ENCODE measurements around the gene CSTPP1.

The CSTPP1 gene

DNA sequence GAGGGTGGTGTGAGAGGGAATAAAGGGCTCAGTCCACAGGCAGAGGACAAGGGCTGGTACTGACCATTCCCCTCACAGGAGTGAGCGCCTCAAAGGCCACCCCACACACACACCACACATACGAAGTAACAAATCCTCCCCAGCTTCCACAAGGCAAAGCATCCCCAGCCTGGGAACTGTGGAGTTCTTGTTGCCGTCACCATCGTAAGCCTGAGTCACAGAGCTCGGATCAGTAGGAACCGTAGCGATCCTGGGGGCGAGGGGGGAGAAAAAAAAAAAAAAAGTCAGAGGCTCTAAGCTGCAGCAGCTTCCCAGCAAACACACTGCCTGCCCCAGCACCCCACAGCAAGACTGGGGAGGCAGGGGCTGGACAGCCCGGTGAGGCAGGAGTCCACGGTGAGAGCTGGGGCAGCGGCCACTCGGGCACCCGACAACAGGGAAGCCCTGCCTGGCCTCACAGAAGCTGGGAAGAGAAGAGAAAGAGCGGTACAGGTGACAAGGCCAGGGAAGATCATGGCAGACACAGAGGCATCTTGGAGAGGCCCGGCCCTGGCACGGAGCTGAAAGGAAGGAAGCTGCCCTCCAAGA, 228.8 kb downstream of the CSTPP1 start:
- DNase-seq, result no peak

DNA sequence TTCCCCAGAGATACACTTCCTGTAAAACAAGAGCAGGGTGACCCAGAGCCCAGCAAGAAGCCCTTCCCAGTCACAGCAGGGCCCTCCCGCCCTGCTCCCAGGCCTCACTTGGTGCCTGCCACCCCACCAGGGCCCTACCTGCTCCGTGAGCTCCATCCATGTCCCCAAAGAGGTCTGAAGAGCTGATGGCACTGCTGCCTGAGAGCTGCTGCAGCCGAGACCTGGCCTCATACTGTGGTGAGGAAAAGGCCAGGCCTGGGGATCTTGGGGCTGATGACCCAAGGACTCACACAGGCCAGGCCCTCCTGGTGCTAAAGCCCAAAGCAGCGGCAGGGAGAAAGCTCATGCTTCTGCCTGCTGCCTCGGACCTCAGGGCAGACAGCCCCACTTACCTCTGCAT, 229.8 kb downstream of the CSTPP1 start:
- DNase-seq, result no peak

DNA sequence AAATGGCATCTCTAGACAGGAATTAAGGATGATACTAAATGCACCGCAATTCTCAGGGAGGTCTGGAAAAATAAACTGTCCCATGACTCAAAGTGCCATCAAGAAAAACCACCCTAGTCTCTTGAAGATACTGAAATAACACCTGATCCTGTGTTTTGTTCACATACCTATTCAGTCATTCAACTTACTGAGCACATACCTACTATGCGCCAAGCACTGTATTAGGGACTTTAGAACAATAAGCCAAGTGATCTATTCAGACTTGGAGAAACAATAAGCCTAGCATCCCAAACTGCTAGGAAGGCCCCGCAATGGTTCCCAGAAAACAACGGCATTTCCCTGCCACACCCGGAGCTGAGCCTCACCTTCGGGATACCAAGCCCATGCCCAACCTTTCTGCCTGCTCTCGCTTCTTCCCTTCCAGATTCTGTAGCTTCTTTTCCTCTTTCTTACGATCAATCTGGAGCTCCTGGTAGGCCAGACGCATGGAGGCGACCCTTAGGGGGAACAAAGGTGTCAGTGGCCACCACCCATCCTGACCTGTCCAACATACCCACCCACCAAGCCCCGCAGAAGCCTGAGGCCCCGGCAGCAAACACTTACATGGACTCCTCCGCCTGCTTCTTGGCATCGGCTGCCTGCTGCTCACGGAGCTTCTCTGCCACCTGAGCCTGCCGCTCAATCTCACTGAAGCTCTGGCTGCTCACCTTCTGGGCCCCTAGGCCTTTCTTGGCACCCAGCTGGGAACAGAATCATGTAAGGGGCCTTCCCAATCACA, 234.7 kb downstream of the CSTPP1 start:
- no peak for DNase-seq

DNA sequence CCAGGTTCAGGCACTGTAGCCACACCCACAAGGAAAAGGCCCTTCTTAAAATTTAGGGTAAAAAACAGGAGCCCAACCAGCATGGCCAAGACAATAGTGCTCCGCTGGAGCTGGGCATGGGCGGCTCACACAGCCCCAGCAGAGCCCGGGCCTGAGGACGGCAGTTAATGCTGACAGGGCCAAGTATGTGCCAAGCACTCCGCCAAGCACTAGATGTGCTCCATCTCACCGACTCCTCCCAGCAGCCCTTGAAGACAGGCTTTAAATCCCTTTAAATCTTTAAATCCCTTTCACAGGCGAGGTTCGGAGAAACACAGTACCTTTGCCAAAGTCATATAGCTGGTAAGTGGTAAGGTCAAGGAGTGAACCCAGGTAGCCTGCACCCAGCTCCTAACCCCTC, 235.3 kb downstream of the CSTPP1 start:
- DNase-seq, result no peak

DNA sequence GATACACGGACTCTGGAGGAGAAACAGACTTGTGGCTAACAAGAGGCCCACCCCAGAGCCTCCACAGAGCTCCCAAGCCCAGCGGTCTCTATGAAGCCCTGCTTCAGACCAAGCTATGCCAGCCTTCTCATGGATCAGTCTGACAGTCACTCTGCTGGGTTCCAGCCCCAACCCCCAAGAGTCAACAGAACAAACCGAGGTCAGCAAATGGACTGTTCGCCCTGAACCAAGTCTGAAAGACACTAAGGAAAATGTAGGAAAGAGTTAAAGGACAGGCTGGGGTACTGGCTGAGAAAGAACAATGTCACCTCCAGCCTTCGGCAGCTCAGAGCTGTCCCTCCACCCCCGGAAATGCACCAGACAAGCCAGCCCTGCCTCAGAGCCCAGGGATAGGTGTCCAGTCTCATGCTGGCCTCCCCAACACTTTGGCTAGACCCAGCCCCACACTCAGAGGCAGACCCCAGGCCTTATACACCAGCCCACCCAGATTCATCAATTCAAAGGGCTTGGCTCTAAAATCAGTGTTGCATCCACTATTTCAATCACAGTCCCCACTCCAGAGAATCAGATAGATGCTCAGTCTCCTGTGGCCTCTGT, 236.3 kb downstream of the CSTPP1 start:
- no peak for DNase-seq

DNA sequence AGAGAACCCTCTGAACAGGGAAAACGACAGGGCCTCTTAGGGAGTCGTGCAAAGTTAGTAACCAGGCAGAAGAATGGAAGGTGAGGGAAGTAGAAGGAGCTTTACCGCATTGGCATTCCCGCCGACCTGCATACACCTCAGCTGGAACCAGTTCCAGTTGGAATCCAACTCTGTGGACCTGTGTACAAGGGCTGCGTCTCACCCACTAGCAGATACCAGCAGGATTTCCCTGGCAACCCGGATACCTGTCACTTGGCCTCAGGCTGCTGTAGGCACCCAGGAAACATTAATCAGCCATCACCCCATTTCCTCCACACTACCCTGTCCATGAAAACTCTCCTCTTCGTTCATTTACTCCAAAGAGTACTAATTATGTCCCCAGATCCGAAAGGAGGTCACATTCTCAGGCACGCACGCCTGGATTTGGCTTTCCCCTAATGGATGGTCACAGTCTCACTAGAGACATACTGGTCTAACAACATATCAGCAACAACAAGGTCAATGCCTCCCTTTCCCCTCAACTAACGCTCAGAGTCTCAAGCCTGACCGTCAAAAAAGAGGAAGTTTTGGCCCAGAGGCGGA, 239.3 kb downstream of the CSTPP1 start:
- no peak for DNase-seq

DNA sequence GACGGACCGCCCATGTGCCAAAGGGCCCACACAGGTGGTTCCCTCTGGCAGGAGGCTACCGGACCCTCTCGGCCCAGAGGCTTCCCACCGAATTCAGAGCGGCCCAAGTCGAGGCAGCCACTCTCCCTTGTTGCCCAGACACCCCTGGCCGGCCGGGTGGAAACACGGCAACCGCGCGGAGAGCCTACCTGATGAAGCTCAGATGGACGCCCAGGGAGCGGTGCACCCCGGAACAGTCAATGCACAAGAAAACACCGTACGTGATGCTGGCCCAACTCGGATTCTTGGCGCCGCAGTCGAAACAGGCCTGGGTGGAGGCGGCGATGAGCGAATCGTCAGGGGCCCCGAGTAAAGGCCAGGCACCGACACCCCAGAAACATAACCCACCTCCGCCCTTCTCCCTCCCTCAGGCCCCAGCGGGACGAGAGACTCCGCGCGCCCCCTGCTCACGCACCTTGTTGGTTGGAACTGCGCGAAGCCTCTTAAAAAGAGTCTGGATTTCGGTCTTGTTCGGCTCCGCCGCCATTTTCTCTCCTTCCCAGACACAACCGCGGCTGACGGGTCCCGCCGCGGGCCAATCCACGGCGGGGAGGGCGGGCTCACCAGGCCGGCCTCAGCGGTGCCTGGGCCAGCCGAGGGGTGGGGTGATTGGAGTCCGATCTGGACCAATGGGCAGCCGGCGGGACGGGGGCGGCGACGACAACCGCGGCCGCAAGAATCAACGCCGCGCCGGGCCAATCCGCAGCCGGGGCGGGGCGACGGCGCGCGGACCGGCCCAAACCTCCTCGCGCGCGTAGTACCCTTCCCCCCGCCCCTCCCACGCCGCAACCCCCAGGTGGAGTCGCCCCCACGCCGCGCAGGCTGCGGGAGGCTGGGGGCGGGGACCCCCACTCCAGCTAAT, 240.0 kb downstream of the CSTPP1 start, which contains the start of gene ARFGAP2:
Gene ARFGAP2 (minus strand): TSS at position 552 of the 901 bp plus-strand sequence. CDS start 26 bp downstream, at position 526.
- DNase-seq, result peak; percentile 97

DNA sequence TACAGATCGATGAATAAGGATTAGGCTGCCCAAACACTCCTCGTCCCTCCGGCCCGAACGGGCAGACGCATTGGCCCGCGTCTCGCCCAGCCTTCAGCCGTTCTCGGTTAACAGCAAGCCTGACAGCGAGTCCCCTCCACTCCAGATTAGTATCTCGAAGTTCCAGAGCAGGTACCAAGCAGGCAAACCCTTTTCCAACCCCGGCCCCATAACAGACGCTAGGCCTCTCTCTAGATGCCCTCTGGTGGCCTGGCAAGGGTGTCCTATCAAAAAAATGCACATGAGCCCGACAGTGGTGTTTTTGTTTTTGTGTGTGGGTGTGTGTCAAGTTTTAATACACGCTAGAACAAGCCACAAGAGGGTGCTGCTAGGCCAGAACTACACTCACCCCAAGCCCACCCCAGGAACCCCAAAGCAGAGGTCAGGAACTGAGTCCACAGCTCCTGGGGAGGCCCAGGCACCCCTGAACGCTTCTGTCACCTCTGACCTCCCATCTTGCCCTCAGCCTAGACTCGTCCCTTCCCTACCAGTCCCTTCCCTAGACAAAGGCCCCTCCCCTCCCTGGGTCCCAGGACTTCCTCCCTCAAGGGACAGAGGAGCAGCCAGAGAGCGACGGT, 240.8 kb downstream of the CSTPP1 start:
- peak; percentile 86 for DNase-seq

DNA sequence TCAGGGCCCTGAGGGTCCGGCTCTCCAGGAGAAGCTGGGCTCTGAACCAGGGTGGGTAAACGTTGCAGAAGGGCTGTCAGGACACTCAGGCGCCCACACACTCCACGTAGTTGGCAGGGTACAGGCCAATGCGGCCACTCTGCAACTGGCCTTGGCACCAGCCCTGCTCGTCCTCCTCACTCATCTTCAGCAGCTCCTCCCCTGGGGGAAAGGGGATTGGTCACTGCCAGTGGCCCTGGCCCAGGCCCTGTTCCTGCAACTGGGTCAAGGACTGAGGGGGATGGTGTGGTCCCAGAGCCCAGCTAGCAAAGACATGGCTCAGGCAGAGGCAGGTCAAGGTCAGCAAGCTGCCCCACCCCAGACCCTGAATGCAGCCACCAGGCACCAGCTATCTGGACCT, 241.3 kb downstream of the CSTPP1 start:
- DNase-seq, result no peak

DNA sequence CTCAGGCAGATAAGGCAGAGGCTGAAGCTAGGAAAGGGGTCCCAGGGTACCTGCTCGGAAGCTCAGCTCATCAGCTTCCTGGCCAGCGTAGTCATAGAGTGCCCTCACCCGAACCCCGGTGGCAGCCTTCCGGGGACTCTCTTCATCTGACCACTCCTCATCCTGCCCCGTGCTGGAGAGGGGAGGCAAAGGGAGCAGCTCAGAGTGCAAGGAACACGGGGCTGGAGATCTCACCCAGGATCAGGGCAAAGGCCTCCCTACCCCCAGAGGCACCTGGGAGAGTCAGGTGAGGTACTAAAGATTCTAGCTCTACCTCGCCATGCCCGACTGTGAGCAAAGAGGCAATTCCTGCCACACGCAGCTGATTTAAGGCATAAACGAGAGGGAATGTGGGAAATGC, 241.8 kb downstream of the CSTPP1 start:
- no peak for DNase-seq

DNA sequence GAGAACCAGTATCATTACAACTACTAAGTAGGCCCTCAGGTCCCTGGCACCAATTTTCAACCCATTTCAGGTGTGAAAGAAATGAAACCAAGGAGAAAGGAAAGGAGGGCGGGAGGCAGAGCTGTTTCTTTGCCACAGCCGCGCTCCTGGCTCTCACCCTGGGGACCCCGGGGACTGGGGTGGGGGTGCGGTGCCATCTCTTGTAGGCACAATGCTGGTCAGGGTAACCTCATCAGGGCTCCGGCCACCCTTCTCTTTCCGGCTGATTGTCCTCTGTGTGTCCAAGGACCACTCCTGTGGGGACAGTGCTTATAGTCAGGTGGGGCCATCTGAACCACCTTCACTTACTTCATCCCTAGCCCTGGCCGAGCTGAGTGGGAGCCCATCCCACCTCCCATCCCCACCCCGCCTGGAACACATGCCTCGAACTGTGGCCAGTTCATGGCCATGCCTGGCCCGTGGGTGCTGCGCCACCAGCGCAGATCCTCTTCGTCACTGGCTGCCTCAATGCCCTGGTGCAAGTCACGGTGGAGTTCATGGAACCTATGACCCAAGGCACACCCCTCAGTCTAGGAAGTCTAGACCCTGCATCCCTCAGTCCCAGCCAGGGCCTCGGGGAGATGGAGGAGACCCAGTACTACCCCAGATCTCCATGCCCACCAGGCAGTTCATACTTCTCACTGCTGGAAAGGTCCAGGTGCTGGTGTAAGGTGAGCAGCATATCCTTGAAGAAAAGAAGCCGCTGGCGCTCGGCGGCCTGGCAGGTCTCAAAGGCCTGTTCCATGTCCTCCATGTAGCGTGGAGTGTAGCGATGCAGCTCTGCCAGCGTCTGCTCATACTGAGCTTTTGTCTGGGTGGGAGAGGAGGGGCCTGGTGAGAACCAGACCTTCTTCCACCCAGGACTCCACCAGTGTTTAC, 242.4 kb downstream of the CSTPP1 start:
- no peak for DNase-seq

DNA sequence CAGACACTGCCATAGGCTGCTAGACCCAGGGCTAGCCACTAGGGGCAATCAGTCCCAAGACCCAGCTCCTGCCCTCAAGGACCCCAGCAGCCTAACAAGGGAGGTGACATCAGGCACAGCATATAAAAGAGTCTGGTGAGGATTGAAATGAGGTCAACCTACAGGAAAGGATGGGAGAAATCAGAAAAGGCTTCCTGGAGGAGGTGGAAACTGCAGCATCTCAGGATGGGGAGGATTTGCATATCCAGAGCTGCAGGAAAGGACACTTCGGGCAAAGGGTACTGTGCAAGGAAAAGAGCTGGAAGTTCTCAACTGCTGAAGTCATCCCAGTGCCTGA, 243.1 kb downstream of the CSTPP1 start:
- DNase-seq, result peak; percentile 40

DNA sequence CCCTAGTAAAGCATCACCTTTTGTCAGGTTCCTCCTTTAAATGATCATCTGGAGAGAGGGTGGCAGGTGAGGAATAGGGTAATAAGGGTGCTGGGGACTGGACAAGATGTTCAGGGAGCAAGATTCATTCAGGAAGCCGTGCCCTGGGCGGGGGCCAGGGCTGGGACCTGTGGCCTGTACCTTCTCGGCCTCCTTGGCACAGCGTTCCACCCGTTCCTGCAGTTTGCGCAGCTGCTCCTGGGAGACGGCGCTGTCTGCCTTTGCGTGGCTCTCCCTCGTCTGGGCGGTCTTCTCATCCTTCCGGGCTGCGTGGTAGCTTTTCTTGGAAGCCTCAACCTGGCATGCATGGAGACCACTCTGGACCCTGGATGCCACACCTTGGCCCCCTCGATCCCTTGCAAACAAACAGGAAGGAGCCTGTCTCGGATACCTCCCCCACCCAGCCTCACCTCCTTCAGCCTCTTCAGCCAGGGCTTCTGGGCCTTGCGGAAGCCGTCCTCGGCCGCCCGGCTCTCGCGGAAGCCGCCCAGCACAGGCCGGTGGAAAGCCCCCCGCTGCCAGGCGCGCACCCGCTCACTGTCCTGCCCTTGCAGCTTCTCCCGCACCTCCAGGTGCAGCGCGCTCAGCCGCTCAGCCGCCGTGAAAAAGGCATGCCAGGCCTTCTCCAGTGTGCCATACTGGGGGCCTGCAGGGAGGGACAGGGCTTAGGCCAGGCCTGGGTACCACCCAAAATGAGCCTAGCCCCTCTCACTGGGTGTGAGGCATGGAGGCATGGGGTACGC, 243.6 kb downstream of the CSTPP1 start:
- no peak for DNase-seq

DNA sequence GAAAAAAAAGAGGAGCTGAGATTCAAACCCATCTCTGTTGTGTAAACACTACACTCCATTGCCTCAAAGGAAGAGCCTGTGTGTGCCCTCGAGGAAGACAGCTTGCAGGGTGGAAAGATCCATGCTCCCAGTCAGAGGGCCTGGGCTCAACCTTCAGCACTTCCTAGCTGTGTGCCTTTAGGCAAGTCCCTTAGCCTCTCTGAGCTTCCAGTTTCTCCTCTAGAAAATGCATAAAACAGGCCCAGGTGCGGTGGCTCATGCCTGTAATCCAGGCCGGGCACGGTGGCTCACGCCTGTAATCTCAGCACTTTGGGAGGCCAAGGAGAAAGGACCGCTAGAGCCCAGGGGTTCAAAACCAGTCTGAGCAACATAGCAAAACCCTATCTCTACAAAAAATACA, 244.7 kb downstream of the CSTPP1 start:
- DNase-seq, result no peak

DNA sequence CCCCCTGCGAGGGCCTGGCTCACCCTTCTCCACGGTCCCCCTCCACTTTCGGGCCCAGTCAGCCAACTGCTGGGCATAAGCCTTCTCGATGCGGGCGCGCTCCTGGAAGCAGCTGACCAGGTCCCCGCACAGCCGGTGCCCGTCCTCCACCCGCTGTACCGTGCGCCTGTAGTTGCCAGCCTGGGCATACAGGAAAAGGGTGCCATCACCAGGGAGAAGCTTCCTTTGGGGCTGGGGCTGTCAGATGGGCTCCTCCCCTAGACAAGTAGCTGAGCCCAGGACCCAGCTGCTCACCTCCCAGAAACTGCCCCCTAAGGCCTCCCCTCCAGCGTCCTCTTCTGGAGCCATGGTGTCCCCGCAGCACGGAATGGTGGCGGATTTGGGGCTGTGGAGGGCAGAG, 245.8 kb downstream of the CSTPP1 start:
- no peak for DNase-seq

DNA sequence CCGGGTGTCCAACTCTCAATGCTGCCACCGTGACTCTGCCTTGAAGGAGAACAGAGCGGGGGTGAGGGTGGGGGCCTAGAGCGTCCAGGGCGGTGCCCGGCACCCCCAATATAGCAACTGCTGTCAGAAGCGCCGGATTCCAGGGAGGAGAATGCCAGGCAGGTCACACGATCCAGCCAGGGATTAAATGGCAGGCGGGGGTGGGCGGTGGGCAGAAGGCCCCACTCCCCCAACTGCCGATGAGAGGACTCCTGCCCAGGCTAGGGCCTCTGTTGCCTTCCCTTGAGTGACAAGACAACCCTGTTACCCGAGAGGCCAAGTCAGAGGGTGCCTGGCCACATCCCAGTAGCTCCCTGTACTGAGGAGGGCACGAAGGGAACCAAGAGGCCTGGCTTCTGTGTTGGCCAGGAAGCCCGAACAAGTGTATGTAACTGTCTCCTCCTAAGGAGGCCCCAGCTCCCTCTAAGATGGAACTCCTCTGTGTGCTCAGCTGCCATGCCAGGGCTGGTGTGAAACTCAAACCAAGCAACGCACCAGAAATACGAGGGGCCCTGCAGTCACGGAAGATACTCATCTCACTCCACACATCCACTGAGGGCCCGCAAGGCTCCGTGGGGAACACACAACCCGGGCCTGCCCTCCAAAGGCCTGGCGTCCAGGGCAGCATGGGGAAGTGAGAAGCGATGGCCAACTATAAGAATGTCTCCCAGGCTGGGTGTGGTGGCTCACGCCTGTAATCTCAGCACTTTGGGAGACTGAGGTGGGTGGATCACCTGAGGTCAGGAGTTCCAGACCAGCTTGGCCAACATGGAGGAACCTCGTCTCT, 246.7 kb downstream of the CSTPP1 start:
- no peak for DNase-seq

DNA sequence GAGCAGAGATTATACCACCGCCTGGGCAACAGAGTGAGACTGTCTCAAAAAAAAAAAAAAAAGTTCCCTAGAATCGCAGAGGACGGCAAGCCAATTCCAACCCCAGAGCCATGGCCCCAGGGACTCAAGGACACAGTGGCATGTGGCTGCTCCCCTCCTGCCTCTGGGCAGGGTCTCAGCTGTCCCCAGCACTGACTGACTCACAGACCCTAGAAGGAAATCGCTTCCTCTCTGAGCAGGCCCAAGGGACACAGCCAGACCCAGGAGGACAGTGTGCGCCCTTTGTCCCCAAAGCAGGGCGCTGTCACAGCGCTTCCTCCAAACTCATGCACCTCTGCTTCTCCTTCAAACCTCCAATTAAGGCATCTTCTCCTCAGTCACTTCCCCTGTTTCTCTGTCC, 247.4 kb downstream of the CSTPP1 start:
- no peak for DNase-seq

DNA sequence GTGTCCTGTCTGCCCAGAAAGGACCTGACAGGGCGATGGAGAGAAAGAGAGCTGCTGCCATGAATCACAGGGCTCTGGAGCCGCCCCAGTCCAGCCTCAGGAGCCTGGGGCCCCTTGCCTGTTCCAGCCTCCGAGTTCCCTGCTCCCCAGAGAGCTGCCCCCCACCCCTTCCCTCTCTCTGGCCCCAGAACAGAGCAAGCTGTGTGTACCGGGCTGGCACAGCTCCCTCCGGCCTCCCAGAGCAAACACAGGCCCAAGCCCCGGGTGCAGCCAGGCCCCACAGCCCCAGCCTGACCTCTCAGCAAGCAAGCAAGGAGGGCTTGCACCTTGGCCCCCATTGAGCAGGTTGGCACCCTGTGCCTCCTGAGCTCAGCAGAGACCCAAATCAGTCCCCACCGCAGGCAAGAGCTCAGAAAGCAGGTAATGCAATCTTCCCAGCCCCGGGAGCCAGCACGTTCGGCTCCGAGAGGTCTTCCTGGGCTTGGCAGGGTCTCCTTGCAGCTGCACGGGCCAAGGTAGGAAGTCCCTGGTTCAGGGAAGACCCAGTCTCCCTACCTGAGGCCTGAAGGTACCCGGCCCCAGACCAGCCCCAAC, 248.2 kb downstream of the CSTPP1 start:
- no peak for DNase-seq

All from CD4-positive, alpha-beta T cell treated with Interleukin-15 for 1 hour (primary cell).